Uterus (tissue), 4 donors: ENCODE results near the gene FANCF. TPM values are rescaled to one million over a fixed set of nuclear protein-coding genes. Genes with fewer than 3 reads are reported as not detected.

Experiments
- DNase-seq, 2 donors: peaks; one replicate each; pipeline ENCODE4 v3.0.0-alpha.2; 2019 to 2020
- H3K27ac ChIP-seq, 2 donors: fragments of 200-600 bp; sonication (generic); 1 replicate in 1 of 2; 2 replicates in 1 of 2; pipeline ENCODE4 v1.5.1; 2016 to 2018
- H3K27me3 ChIP-seq, 2 donors: fragments of 200-600 bp; sonication (generic); one replicate each; pipeline ENCODE4 v1.5.1; 2018 to 2019; ENCODE audit warnings: control low read depth in 1 of 2
- H3K36me3 ChIP-seq, 2 donors: fragments of 200-600 bp; sonication (generic); one replicate each; pipeline ENCODE4 v1.5.1; 2019; ENCODE audit warnings: control low read depth in 1 of 2
- H3K4me1 ChIP-seq, 2 donors: fragments of 200-600 bp; sonication (generic); one replicate each; pipeline ENCODE4 v1.5.1; 2018 to 2019; ENCODE audit warnings: control low read depth in 1 of 2
- H3K4me3 ChIP-seq, 2 donors: fragments of 200-600 bp; sonication (generic); 1 replicate in 1 of 2; 2 replicates in 1 of 2; pipeline ENCODE4 v1.5.1; 2018 to 2019; ENCODE audit warnings: mild to moderate bottlenecking in 1 of 2
- H3K9me3 ChIP-seq, 2 donors: fragments of 200-600 bp; sonication (generic); one replicate each; pipeline ENCODE4 v1.5.1; 2019; ENCODE audit warnings: control low read depth in 1 of 2
- POLR2A ChIP-seq, 2 donors: fragments of 450-650 bp; IDR thresholded peaks; one replicate each; pipeline ENCODE4 v1.6.1; 2016; ENCODE audit warnings: antibody characterized with exemption in 2 of 2, mild to moderate bottlenecking in 1 of 2, moderate library complexity in 1 of 2
- intact Hi-C: fragments of 100-400 bp; cut with DNase I; formaldehyde crosslinking; loops from one replicate; pipeline ENCODE4 v1.15.1; 2023; ENCODE audit warnings: low total_unique reads
- total RNA-seq, 4 donors: library from RNA; depleted of rRNA in 3 of 4; stranded (reverse); fragments of >200 nt in 3 of 4; gene quantifications; one replicate each; pipeline versions ENCODE4 v1.1.0 to v1.2.4, GENCODE V29; 2014 to 2023
- TF ChIP-seq, protein P1 (sequence below), 4 experiments: fragments of 200-600 bp in 2 of 4; fragments of 450-650 bp in 2 of 4; sonication (generic) in 2 of 4; IDR thresholded peaks; one replicate each; pipeline ENCODE4 v1.5.1; 2016 to 2019; ENCODE audit warnings: antibody characterized with exemption in 4 of 4, mild to moderate bottlenecking in 2 of 4, moderate library complexity in 1 of 4
- donor health status: DM: yes; HTN: yes; CAD: no.

The FANCF gene
- total RNA-seq, 4 donors from 2014 or later: 0.88 to 27.6 (median 6.4) TPM

DNA sequence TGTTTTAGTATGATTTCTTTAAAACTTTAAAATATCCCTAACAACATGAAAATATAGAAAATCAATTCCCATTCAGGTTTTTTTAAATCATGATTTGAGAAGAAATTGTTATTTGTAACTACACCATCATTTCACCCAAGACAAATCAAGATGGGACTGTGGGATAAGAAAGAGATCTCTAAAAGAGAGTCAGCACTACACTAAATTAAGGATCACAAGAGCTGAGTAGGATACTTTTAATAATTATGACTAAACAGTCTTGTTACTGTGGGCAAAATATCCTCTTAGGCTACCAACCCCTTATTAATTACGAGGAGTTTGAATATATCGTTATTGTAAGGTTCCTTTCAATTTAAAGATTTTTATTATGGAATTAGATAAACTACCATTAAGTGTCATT is 43.7 kb upstream of the FANCF start:
- no peaks in the 10 kb centered on the region for H3K4me1 ChIP-seq

DNA sequence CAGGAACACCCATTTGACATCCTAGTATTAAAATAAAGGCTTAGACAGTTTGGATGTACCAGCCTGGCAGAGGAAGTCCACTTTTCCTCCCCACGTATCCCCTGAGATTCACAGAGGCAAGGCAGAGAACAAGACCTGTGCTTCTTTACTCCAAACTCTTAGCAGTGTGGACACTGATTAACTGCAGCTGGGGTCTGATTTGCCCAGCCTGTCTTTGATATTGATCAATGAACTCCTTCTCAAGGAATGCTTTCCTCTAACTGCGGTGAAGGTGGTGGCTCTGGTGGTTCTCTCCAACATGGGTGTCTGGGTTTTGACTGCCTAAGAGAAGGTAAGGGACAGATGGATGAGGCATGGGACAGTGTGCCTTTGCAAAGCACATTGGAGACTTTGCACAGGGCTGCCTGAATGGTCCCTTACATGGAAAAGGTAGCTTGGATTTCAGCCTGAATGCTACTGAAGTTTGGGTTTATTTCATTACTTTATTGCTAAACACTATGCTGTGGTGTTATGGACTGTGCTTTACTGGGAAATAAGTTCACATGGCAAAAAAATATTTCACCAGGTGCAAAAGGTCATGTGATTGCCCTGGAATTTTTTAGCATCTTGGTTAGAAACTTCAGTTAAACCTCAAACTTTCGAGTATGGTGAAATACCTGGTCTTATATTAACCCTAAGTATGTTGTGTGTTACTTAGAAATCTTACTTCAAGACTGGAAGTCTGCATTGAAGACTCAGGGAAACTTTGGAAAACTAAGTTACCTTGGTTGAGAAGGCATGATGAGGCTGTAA is 42.6 kb upstream of the FANCF start:
- DNase-seq: no peak
- Histone ChIP-seq H3K36me3 (no peaks in the 10 kb centered on the region), H3K9me3 (no peaks in the 10 kb centered on the region), H3K27ac (no peak overlapping the region), H3K27me3 (no peaks in the 10 kb centered on the region), H3K4me1 (no peaks in the 10 kb centered on the region), H3K4me3 (no peak overlapping the region)
- intact Hi-C loops: no loop called here
- TF ChIP-seq, protein P1, sequence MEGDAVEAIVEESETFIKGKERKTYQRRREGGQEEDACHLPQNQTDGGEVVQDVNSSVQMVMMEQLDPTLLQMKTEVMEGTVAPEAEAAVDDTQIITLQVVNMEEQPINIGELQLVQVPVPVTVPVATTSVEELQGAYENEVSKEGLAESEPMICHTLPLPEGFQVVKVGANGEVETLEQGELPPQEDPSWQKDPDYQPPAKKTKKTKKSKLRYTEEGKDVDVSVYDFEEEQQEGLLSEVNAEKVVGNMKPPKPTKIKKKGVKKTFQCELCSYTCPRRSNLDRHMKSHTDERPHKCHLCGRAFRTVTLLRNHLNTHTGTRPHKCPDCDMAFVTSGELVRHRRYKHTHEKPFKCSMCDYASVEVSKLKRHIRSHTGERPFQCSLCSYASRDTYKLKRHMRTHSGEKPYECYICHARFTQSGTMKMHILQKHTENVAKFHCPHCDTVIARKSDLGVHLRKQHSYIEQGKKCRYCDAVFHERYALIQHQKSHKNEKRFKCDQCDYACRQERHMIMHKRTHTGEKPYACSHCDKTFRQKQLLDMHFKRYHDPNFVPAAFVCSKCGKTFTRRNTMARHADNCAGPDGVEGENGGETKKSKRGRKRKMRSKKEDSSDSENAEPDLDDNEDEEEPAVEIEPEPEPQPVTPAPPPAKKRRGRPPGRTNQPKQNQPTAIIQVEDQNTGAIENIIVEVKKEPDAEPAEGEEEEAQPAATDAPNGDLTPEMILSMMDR (IDR thresholded peaks at IDR 0.05): no peak
- no peak for TF ChIP-seq POLR2A (IDR thresholded peaks at IDR 0.05)

More for the DNA sequence above, 43.7 kb upstream of the FANCF start:
- Histone ChIP-seq H3K4me3 (no peak overlapping the region), H3K9me3 (no peaks in the 10 kb centered on the region), H3K27ac (no peak overlapping the region), H3K27me3 (no peaks in the 10 kb centered on the region), H3K36me3 (no peaks in the 10 kb centered on the region)
- TF ChIP-seq, protein P1 (IDR thresholded peaks at IDR 0.05): no peak
- TF ChIP-seq POLR2A (IDR thresholded peaks at IDR 0.05): no peak
- DNase-seq: no peak
- intact Hi-C loops: no loop called here

DNA sequence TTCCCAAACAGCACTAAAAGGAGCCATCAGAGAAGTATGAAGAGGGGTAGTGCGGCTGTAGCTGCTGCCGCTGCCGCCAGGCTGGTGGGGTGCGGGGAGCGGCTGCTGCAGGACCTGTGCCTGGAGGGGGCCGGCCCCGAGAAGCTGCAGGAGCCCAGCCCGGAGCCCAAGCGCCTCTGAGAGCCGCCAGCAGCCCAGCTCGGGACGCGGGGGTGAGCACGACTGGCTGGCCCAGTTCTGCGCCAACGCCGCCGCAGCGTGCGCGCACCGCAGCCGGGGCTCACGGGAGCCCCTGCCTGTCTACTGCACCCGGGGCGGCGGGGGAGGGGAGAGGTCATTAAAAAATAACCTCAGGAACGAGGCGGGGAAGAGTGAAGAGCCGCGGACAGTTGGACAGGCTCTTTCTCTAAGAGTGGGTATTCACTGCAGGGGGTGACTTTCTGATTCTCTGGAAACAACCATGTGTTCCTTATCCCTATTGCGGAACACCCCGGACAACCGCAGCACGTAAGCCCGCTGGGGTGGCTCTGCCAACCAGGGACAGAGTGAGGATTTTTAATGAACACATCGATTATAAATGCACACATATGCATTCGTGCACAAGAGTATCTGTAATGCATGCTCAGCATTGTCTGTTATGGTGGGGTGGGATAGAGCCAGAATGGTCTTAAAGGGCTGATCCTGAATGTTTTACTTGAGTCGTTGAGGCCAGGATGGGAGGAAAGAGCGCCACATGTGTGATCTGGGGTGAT is 41.2 kb upstream of the FANCF start:
- H3K4me3 ChIP-seq: no peak overlapping the region
- H3K27ac ChIP-seq: no peak overlapping the region
- DNase-seq: no peak
- no peaks in the 10 kb centered on the region for H3K4me1 ChIP-seq
- intact Hi-C loops: no loop called here
- no peak for TF ChIP-seq POLR2A (IDR thresholded peaks at IDR 0.05)
- TF ChIP-seq, protein P1 (IDR thresholded peaks at IDR 0.05): no peak
- no peaks in the 10 kb centered on the region for H3K9me3 ChIP-seq
- no peaks in the 10 kb centered on the region for H3K27me3 ChIP-seq
- H3K36me3 ChIP-seq: no peaks in the 10 kb centered on the region

DNA sequence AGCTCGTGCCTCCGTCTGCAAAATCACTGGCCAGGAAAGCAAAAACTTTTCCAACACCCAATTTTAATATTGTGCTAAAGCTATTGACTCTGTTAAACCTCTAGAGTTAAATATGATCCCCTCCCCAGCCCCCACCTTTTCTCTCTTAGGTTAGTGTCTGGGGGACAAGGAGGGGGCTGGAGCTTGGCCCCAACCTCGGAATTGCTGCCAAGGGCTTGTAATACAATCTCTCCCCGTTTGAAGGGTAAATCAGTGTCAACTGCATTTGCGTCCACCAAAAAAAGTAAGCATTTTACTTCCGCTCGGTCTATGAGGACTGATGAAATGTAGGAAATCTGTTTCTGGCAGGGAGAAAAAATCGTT is 40.7 kb upstream of the FANCF start, which contains the start of gene GAS2:
Gene GAS2 (plus strand): TSS at position 287 of the 363 bp plus-strand sequence. CDS start 8,259 bp downstream, outside the sequence.
- DNase-seq: no peak
- Histone ChIP-seq H3K9me3 (no peaks in the 10 kb centered on the region), H3K27ac (no peak within 1 kb of the TSS), H3K4me3 (no peak within 1 kb of the TSS), H3K4me1 (no peaks in the 10 kb centered on the region), H3K36me3 (no peaks in the 10 kb centered on the region), H3K27me3 (no peaks in the 10 kb centered on the region)
- intact Hi-C loops: no loop called here
- TF ChIP-seq, protein P1 (IDR thresholded peaks at IDR 0.05): no peak
- no peak for TF ChIP-seq POLR2A (IDR thresholded peaks at IDR 0.05)

DNA sequence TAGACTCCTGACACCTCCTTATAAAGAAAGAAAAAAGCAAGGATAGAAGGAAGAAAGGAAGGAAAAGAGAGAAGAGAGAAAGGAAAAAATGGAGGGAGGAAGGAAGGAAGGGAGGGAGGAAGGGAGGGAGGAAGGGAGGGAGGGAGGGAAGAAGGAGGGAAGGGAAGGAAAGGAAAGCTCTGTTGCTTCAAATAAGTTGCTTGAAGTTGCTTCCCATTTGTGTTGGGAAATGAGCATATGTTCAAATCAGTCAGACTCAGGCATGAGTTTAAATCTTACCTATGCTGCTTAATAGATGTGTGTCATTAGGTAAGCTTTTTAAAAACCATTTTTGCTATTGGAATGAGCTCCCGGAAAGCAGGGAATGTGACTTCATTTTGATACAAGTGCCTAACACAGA is 34.2 kb upstream of the FANCF start:
- no peak for TF ChIP-seq POLR2A (IDR thresholded peaks at IDR 0.05)
- TF ChIP-seq, protein P1 (IDR thresholded peaks at IDR 0.05): no peak
- no peak overlapping the region for H3K4me3 ChIP-seq
- DNase-seq: no peak

More for the DNA sequence above, 34.2 kb upstream of the FANCF start:
- Histone ChIP-seq H3K4me1 (no peaks in the 10 kb centered on the region), H3K9me3 (no peaks in the 10 kb centered on the region), H3K27ac (no peak overlapping the region), H3K36me3 (no peaks in the 10 kb centered on the region), H3K27me3 (no peaks in the 10 kb centered on the region)
- intact Hi-C loops: no loop called here
